DND-41 (cell line): ENCODE measurements around the gene GRIK2.
"Not testable (repeated sequence)": the region's sequence is repeated elsewhere in the genome, so short reads cannot be mapped to it uniquely, and the experiment has no call there.

Source experiments
- ATAC-seq: fragments of 200-7000 bp; cut with Tn5 transposase; 3 replicates; pipeline ENCODE4 v1.9.1; 2021; ENCODE audit warnings: low read depth; ENCODE audit not compliant: insufficient read depth
- DNase-seq: peaks from one replicate; pipeline ENCODE4 v3.0.0-alpha.2; 2020
- H2AFZ ChIP-seq: 2 replicates; pipeline ENCODE4 v1.6.0; 2012; ENCODE audit warnings: low read depth, low read length
- H3K27ac ChIP-seq: 2 replicates; pipeline ENCODE4 v1.5.1; 2012; ENCODE audit warnings: low read length, inconsistent platforms
- H3K27me3 ChIP-seq: fragments of 200-600 bp; sonication (generic); 2 replicates; pipeline ENCODE4 v1.6.0; 2012; ENCODE audit warnings: low read length, mild to moderate bottlenecking, inconsistent platforms; ENCODE audit not compliant: insufficient read depth, poor library complexity
- H3K36me3 ChIP-seq: 2 replicates; pipeline ENCODE4 v1.5.1; 2012; ENCODE audit warnings: low read length, inconsistent platforms; ENCODE audit not compliant: insufficient read depth
- H3K4me1 ChIP-seq: 2 replicates; pipeline ENCODE4 v1.5.1; 2012; ENCODE audit warnings: mild to moderate bottlenecking, low read length; ENCODE audit not compliant: insufficient read depth
- H3K4me2 ChIP-seq: 2 replicates; pipeline ENCODE4 v1.6.0; 2012; ENCODE audit warnings: mild to moderate bottlenecking, moderate library complexity, low read length, inconsistent platforms; ENCODE audit not compliant: insufficient read depth
- H3K4me3 ChIP-seq, 2 experiments: fragments of 200-600 bp in 1 of 2; shearing (Covaris generic) in 1 of 2; 2 replicates each; pipeline ENCODE4 v1.5.1; 2012 to 2016; ENCODE audit warnings: inconsistent platforms in 2 of 2, low read length in 2 of 2, mild to moderate bottlenecking in 2 of 2, low read depth in 1 of 2, moderate library complexity in 1 of 2
- H3K79me2 ChIP-seq: 2 replicates; pipeline ENCODE4 v1.6.0; 2012; ENCODE audit warnings: low read length, inconsistent platforms; ENCODE audit not compliant: insufficient read depth
- H3K9ac ChIP-seq: 2 replicates; pipeline ENCODE4 v1.6.0; 2012; ENCODE audit warnings: low read depth, mild to moderate bottlenecking, inconsistent platforms, low read length, moderate library complexity
- H3K9me3 ChIP-seq: 2 replicates; pipeline ENCODE4 v1.5.1; 2012; ENCODE audit warnings: low read length, moderate library complexity, mild to moderate bottlenecking, inconsistent platforms; ENCODE audit not compliant: insufficient read depth, severe bottlenecking
- H4K20me1 ChIP-seq: 2 replicates; pipeline ENCODE4 v1.6.0; 2012; ENCODE audit warnings: low read length; ENCODE audit not compliant: insufficient read depth
- EZH2 ChIP-seq: IDR thresholded peaks from 3 replicates; pipeline ENCODE4 v1.6.1; 2012; ENCODE audit warnings: borderline replicate concordance, low read depth, mild to moderate bottlenecking, moderate library complexity, low read length, inconsistent platforms; ENCODE audit not compliant: severe bottlenecking
- TF ChIP-seq, protein P1 (sequence below): IDR thresholded peaks from 2 replicates; pipeline ENCODE4 v1.5.1; 2012; ENCODE audit warnings: borderline replicate concordance, low read length, moderate library complexity, mild to moderate bottlenecking; ENCODE audit not compliant: poor library complexity, severe bottlenecking; ENCODE audit errors: extremely low read depth

The GRIK2 gene

DNA sequence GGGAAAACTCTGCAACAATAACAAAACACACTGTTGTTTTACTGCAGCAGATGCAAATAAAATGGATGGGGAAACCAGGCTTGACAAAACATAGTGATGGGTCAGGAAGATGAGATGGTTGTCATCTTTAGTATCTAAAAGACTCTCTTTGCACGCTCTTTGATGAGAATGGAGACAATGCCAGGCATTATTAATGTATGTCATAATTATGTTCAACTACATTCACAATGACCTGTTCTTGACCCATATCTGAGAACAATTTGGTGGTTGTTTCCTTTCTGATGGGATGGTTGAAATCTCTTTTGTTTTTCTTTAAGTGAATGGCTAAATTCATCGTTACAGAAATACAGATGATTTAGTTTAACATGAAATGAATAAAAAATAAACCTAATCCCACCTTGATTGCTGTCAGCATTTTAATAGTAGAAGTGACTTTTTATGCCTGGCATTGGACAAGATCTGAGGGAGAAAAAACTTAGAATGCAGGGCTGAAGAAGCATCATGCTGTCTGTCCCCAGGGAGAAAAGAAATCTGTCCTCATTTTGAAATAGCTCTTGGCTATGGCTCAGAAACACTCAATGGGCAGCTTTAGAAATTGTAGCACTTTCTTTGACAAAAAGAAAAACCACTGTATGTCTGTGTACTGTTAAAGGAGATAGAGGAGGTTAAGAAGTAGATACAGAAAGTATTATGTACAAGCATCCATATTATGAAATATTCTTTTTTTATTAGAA lies 12.4 kb upstream of the GRIK2 start:
- ATAC-seq (no peak), DNase-seq (no peak)
- H2AFZ ChIP-seq: no peak overlapping the region
- H3K4me3 ChIP-seq: no peak overlapping the region
- H3K27me3 ChIP-seq: no peaks in the 10 kb centered on the region
- H3K9me3 ChIP-seq: no peaks in the 10 kb centered on the region
- H3K4me2 ChIP-seq: no peak overlapping the region
- H3K4me1 ChIP-seq: no peaks in the 10 kb centered on the region
- TF ChIP-seq EZH2: no peak
- TF ChIP-seq, protein P1, sequence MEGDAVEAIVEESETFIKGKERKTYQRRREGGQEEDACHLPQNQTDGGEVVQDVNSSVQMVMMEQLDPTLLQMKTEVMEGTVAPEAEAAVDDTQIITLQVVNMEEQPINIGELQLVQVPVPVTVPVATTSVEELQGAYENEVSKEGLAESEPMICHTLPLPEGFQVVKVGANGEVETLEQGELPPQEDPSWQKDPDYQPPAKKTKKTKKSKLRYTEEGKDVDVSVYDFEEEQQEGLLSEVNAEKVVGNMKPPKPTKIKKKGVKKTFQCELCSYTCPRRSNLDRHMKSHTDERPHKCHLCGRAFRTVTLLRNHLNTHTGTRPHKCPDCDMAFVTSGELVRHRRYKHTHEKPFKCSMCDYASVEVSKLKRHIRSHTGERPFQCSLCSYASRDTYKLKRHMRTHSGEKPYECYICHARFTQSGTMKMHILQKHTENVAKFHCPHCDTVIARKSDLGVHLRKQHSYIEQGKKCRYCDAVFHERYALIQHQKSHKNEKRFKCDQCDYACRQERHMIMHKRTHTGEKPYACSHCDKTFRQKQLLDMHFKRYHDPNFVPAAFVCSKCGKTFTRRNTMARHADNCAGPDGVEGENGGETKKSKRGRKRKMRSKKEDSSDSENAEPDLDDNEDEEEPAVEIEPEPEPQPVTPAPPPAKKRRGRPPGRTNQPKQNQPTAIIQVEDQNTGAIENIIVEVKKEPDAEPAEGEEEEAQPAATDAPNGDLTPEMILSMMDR: no peak
- H3K9ac ChIP-seq: no peak overlapping the region
- no peaks in the 10 kb centered on the region for H3K36me3 ChIP-seq
- no peak overlapping the region for H3K27ac ChIP-seq
- H3K79me2 ChIP-seq: no peaks in the 10 kb centered on the region
- no peaks in the 10 kb centered on the region for H4K20me1 ChIP-seq

DNA sequence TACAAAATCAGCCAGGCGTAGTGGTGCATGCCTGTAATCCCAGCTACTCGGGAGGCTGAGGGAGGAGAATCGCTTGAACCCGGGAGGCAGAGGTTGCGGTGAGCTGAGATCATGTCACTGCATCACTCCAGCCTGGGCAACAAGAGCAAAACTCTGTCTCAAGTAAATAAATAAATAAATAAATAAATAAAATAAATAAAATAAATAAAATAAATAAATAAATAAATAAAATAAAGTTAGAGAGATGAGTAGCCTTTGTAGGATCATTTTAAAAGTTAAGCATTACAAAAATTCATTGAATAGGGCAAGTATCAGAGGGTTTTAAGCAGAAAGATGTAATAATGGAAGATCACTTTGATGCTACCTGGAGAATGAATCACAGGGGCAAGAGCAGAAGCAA lies 9.8 kb upstream of the GRIK2 start:
- not testable (repeated sequence) for DNase-seq, H4K20me1 ChIP-seq, H3K79me2 ChIP-seq, H3K9me3 ChIP-seq, H3K27ac ChIP-seq, H3K4me1 ChIP-seq, H2AFZ ChIP-seq, H3K4me3 ChIP-seq, H3K9ac ChIP-seq, H3K36me3 ChIP-seq, H3K4me2 ChIP-seq, ATAC-seq, H3K27me3 ChIP-seq

DNA sequence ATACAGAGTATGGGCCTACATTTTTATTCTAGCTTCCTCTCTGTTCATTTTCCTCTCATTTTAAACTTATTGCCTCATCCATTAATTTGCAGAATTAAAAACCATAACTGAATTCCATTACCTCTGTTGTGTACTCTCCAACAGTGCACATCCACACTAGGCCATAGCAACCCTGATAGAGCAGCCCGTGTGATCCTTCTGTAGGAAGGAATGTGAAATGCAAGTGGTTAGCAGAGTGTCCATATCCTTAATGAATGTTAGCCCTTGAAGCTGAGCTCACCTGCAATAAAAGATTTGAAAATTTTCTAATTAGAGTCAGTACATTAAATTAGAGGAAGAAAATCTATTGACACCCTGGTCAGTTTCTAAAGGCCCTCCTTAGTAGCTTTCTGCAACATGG lies 6.5 kb upstream of the GRIK2 start:
- Histone ChIP-seq H3K36me3 (no peaks in the 10 kb centered on the region), H3K27ac (no peak overlapping the region), H3K4me3 (no peak overlapping the region), H3K4me1 (no peaks in the 10 kb centered on the region), H3K79me2 (no peaks in the 10 kb centered on the region), H2AFZ (no peak overlapping the region), H3K9me3 (no peaks in the 10 kb centered on the region), H4K20me1 (no peaks in the 10 kb centered on the region), H3K27me3 (no peaks in the 10 kb centered on the region), H3K4me2 (no peak overlapping the region), H3K9ac (no peak overlapping the region)
- ATAC-seq (no peak), DNase-seq (no peak)
- no peak for TF ChIP-seq EZH2
- TF ChIP-seq, protein P1: no peak

DNA sequence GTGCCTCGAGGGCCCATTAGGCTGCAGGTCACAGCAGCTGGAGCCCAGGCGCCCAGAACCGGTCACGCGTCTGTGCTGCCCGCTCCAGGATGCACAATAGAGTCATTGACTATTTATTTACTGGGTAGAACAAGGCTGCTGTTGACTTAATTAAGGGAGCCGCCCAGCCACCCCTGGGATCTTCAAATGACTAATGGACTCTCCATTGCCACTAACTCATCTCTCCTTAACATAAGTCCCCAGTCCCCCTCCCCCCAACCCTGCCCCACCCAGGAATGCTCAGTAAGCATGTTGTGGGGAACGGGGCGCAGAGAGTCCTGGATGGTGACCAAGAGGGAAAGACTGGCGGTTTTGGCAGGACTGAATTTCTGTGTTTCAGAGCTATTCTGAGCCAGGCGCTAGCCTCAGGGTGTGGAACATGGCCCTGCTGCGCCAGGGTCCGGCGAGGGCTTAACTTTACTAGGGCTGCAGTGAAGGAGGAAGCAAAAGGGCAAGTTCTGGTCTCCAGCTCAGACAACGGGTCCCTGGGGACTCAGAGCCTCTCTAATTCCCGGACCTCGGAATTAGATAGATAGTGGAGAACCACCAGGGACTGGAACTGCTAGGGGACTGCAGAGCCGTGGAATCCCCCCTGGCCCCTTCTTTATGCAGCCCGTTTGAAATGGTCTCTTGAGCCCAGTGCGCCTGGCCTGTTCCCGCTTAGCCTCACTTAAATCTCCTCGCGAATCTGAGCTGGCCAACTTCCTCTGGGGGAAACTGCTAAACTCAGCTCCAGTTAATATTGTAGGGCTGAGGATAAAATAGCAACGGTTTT lies 1.5 kb upstream of the GRIK2 start:
- Histone ChIP-seq H3K4me2 (no peak overlapping the region), H3K4me3 (no peak overlapping the region), H4K20me1 (no peaks in the 10 kb centered on the region), H2AFZ (no peak overlapping the region), H3K9me3 (peaks cover 8% of the 10 kb centered on the region), H3K9ac (no peak overlapping the region), H3K79me2 (no peaks in the 10 kb centered on the region), H3K27me3 (no peaks in the 10 kb centered on the region), H3K36me3 (no peaks in the 10 kb centered on the region), H3K4me1 (no peaks in the 10 kb centered on the region), H3K27ac (no peak overlapping the region)
- TF ChIP-seq, protein P1: no peak
- no peak for TF ChIP-seq EZH2
- ATAC-seq (no peak), DNase-seq (no peak)
